ENCODE results near the gene CDK2AP2.
"Not testable (repeated sequence)": the region's sequence is repeated elsewhere in the genome, so short reads cannot be mapped to it uniquely, and the experiment has no call there.

Gene CDK2AP2

DNA sequence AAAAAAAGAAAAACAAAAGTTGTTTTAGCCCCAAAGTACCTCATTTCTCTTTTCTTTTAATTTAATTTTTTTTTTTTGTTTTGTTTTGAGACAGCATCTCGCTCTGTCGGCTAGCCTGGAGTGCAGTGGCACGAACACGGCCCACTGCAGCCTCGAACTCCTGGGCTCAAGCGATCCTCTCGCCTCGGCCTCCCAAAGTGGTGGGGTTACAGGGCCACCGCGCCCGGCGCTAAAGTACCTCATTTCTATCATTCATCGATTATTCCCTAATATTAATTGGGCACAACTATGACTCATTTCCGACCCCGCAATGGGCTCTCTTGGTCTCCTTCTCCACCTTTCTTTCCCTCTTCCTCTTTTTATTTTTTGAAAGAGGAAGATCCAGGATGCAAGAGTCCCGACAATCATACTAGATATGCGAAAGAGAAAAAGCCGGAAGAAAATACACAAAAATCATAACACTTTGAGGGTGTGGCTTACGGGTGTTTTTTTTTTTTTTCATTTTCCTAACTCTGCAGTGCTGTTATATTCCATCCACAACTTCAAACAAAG is 25.6 kb downstream of the CDK2AP2 start:
- H3K4me3 ChIP-seq (ENCODE audit: low read depth, low read length): peak overlapping the region; percentile 79
- TF ChIP-seq, protein P1, sequence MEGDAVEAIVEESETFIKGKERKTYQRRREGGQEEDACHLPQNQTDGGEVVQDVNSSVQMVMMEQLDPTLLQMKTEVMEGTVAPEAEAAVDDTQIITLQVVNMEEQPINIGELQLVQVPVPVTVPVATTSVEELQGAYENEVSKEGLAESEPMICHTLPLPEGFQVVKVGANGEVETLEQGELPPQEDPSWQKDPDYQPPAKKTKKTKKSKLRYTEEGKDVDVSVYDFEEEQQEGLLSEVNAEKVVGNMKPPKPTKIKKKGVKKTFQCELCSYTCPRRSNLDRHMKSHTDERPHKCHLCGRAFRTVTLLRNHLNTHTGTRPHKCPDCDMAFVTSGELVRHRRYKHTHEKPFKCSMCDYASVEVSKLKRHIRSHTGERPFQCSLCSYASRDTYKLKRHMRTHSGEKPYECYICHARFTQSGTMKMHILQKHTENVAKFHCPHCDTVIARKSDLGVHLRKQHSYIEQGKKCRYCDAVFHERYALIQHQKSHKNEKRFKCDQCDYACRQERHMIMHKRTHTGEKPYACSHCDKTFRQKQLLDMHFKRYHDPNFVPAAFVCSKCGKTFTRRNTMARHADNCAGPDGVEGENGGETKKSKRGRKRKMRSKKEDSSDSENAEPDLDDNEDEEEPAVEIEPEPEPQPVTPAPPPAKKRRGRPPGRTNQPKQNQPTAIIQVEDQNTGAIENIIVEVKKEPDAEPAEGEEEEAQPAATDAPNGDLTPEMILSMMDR (IDR thresholded peaks at IDR 0.05; ENCODE audit: insufficient read depth, low read length, missing control alignments): no peak
- ChIA-PET CTCF (interaction anchor here (0.9 to 1.1 kb wide), 3 partner anchors 23 to 100 kb away, joined by 3 to 4 read pairs (median 3); partner anchors contain the start of genes PITPNM1 and PPP1CA), POLR2A (interaction anchor here (0.8 to 1.0 kb wide), 2 partner anchors 9 to 81 kb away, joined by 3 to 7 read pairs; partner anchors contain the start of gene PPP1CA)
- DNase-seq (ENCODE audit: low read depth, low spot score): no peak

DNA sequence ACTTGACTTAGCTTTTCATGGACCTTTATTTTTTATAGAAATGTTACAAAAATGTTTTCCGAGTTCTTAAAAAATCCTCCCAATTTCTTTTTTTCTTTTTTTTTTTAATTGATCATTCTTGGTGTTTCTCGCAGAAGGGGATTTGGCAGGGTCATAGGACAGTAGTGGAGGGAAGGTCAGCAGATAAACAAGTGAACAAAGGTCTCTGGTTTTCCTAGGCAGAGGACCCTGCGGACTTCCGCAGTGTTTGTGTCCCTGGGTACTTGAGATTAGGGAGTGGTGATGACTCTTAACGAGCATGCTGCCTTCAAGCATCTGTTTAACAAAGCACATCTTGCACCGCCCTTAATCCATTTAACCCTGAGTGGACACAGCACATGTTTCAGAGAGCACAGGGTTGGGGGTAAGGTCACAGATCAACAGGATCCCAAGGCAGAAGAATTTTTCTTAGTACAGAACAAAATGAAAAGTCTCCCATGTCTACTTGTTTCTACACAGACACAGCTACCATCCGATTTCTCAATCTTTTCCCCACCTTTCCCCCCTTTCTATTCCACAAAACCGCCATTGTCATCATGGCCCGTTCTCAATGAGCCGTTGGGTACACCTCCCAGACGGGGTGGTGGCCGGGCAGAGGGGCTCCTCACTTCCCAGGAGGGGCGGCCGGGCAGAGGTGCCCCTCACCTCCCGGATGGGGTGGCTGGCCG is 30.5 kb downstream of the CDK2AP2 start:
- POLR2A ChIA-PET; H3K4me3 ChIP-seq (ENCODE audit: low read depth, low read length); DNase-seq (ENCODE audit: low read depth, low spot score): not testable (repeated sequence)
- CTCF ChIA-PET: interaction anchor here (0.6 kb wide), 1 partner anchor 126 kb away, joined by 3 read pairs; no protein-coding TSS in a partner anchor

DNA sequence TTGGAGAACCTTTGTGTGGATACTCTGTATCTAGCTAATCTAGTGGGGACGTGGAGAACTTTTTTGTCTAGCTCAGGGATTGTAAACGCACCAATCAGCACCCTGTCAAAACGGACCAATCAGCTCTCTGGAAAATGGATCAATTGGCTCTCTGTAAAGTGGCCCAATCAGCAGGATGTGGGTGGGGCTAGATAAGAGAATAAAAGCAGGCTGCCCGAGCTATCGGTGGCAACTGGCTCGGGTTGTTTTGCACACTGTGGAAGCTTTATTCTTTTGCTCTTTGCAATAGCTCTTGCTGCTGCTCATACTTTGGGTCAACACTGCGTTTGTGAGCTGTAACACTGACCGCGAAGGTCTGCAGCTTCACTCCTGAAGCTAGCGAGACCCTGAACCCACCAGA is 31.3 kb downstream of the CDK2AP2 start:
- POLR2A ChIA-PET; H3K4me3 ChIP-seq (ENCODE audit: low read depth, low read length); DNase-seq (ENCODE audit: low read depth, low spot score): not testable (repeated sequence)
- CTCF ChIA-PET: interaction anchor here (0.6 kb wide), 1 partner anchor 125 kb away, joined by 3 read pairs; no protein-coding TSS in a partner anchor

DNA sequence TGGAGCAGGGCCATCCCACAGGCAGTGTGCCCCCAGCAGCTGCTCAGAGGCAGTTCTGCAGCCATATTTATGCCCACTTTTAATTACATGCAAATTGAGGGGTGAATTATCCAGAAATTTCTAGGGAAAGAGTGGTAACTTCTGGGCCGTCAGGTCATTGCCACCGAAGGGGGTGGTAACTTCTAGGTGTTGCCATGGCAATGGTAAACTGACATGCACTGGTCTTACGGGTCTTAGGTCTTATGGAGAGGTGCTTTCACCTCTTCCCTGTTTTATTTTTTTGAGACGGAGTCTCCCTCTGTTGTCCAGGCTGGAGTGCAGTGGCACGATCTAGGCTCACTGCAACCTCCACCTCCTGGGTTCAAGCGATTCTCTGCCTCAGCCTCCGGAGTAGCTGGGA is 35.1 kb downstream of the CDK2AP2 start:
- H3K4me3 ChIP-seq (ENCODE audit: low read depth, low read length): no peak overlapping the region
- ChIA-PET CTCF (no interaction called here), POLR2A (no interaction called here)
- TF ChIP-seq, protein P1 (IDR thresholded peaks at IDR 0.05; ENCODE audit: insufficient read depth, low read length, missing control alignments): no peak
- no peak for DNase-seq (ENCODE audit: low read depth, low spot score)

DNA sequence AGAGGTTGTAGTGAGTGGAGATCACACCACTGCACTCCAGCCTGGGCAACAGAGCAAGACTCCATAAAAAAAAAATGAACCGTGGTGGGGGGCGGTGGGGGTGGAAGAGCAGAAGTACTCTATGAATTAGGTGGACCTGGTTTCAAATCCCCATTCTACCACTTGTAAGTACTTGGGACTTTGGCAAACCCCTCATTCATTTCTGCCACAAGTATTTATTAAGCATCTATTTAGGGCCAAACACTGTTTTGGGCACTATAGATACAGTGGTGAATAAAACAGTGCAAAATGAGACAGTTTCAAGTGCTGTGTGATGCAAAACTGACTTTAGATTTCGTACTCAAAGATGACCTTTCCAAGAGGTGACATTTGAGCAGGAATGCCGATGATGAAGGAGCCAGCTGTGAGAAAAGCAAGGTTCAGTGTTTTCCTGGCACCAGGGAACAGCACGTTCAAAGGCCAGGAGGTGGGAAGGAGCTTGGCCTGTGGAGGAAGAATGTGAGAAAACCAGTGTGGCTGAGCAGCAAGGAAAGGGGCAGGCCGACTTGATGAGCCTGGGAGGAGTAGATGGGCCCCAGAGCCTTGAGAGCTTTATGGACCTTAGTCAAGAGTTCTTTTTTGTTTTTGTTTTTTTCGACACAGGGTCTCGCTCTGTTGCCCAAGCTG is 37.5 kb downstream of the CDK2AP2 start:
- H3K4me3 ChIP-seq (ENCODE audit: low read depth, low read length): no peak overlapping the region
- TF ChIP-seq, protein P1 (IDR thresholded peaks at IDR 0.05; ENCODE audit: insufficient read depth, low read length, missing control alignments): no peak
- ChIA-PET POLR2A (interaction anchor here (3.1 kb wide), 1 partner anchor 69 kb away, joined by 12 read pairs; the partner anchor contains the start of gene PPP1CA), CTCF (interaction anchor here (0.8 to 1.2 kb wide), 3 partner anchors 36 to 70 kb away, joined by 3 to 4 read pairs (median 3); no protein-coding TSS in a partner anchor)
- no peak for DNase-seq (ENCODE audit: low read depth, low spot score)

DNA sequence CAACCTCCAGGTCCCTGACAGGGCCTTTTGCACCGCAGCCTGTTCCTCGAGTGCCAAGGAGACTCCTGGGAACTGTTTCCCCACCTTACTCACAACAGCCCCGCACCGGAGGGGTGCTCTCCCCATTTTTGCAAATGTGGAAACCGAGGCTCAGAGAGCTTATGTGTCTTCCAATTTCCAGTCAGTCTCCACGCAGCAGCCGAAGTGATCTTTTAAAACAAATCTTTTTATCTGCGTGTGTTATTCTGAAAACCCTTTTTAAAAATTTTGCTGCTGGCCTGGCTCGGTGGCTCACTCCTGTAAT is 38.5 kb downstream of the CDK2AP2 start:
- no peak for DNase-seq (ENCODE audit: low read depth, low spot score)
- TF ChIP-seq, protein P1 (IDR thresholded peaks at IDR 0.05; ENCODE audit: insufficient read depth, low read length, missing control alignments): no peak
- ChIA-PET CTCF (interaction anchor here (0.6 to 2.8 kb wide), 3 partner anchors 68 to 124 kb away, joined by 4 to 18 read pairs (median 14); partner anchors contain the start of gene PPP1CA), POLR2A (interaction anchor here (3.1 kb wide), 1 partner anchor 68 kb away, joined by 12 read pairs; the partner anchor contains the start of gene PPP1CA)
- peak overlapping the region; percentile 69 for H3K4me3 ChIP-seq (ENCODE audit: low read depth, low read length)

All from AG04449 (cell line).